Hindlimb muscle (tissue), 1 donor: ENCODE data around the gene BLTP2. TPM values are rescaled to one million over a fixed set of nuclear protein-coding genes. Genes with fewer than 3 reads are reported as not detected.

Source experiments
- DNase-seq: peaks from one replicate; pipeline ENCODE4 v3.0.0-alpha.2; 2013
- polyA plus RNA-seq: library from polyadenylated mRNA; unstranded; fragments of 120-200 nt; gene quantifications from one replicate; pipeline ENCODE4 v1.2.1, GENCODE V29; 2013; ENCODE audit not compliant: insufficient read length

BLTP2 gene
- polyA plus RNA-seq, 1 donor: 53.0 TPM

DNA sequence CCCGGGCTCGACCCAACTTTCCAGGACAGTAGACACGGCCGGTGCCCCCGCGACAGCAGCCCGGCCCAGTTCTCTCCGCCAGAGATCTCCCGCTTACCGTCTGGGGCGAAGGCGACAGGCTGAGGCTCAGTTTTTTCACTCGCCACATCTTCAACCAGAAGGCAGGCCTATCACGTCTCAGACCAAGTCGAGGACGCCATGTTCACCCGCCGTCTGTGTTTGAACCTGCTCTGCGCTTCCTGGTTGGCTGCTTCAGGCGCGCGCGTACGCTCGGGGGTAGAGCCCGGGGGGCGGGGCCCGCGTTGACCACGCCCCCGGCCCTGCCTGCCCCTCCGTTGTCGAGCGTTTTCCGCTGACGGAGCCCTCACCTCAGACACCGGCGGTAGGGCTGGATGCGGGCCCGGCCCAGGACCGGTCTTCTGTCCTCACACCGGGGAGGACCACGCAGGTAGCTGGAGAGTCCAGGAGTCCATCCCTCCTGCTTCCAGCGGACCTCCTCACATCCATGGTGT lies 46.1 kb downstream of the BLTP2 start, which contains the start of gene SPAG5:
SPAG5 (minus strand) TSS at position 227 of the 512 bp plus-strand sequence; CDS start at position 148, 79 bp downstream.
- DNase-seq: peak; percentile 94

DNA sequence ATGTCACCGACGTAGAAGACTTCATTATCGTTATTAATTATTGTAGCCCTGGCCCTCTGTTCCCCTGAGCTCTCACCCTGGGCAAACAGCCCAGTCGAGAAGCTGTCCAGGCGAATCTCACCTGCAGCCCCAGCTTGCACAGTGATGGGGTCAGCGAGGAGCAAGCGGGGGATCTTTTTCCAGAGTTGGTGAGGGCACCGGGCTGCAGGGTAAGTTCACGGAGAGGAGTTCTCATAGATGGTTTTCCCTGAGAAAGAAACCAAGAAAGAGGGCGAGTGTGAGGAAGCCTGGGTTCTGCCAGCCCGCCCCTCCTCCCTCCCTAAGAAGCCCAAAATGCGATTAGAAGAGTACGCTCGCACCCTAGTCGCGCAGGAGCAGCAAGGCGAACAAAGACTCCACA lies 46.6 kb downstream of the BLTP2 start:
- no peak for DNase-seq

GRCh38 chr17:28597606-28598383 lies 47.2 kb downstream of the BLTP2 start:
- no peak for DNase-seq

Other genes starting within 250 kb of the BLTP2 start
- gene SLC46A1, start 238.9 kb downstream of the BLTP2 start, polyA plus RNA-seq: 8.4 TPM
- gene SLC13A2, start 171.5 kb downstream of the BLTP2 start, polyA plus RNA-seq: not detected
- 0.12 TPM for gene FOXN1, start 138.8 kb downstream of the BLTP2 start, polyA plus RNA-seq
- gene UNC119, start 92.5 kb downstream of the BLTP2 start, polyA plus RNA-seq: 15.5 TPM
- gene PIGS, start 73.6 kb downstream of the BLTP2 start, polyA plus RNA-seq: 51.9 TPM
- gene ALDOC, start 68.3 kb downstream of the BLTP2 start, polyA plus RNA-seq: 1.8 TPM
- gene SPAG5, start 46.1 kb downstream of the BLTP2 start, polyA plus RNA-seq: 21.7 TPM
- 17.2 TPM for gene RSKR, start 31.0 kb downstream of the BLTP2 start, polyA plus RNA-seq
- gene SDF2, start 16.7 kb upstream of the BLTP2 start, polyA plus RNA-seq: 39.5 TPM
- 48.0 TPM for gene SUPT6H, start 17.0 kb upstream of the BLTP2 start, polyA plus RNA-seq
- gene PROCA1, start 66.7 kb upstream of the BLTP2 start, polyA plus RNA-seq: 3.5 TPM
- gene RAB34, start 72.7 kb upstream of the BLTP2 start, polyA plus RNA-seq: 58.6 TPM
- gene RPL23A, start 74.8 kb upstream of the BLTP2 start, polyA plus RNA-seq: 1,269 TPM
- 4.0 TPM for gene TLCD1, start 81.1 kb upstream of the BLTP2 start, polyA plus RNA-seq
- 3.7 TPM for gene NEK8, start 83.6 kb upstream of the BLTP2 start, polyA plus RNA-seq
- gene TRAF4, start 98.9 kb upstream of the BLTP2 start, polyA plus RNA-seq: 75.4 TPM
- 15.4 TPM for gene FAM222B, start 197.6 kb upstream of the BLTP2 start, polyA plus RNA-seq
- 44.0 TPM for gene ERAL1, start 209.9 kb upstream of the BLTP2 start, polyA plus RNA-seq